OCI-LY3 (cell line): ENCODE measurements around the gene TTC9B.
A peak's percentile ranks its signal among the peaks of the same experiment; 100 is the strongest.

Experiments used
- H2AFZ ChIP-seq: fragments of 200-600, 300-600 bp; shearing (Covaris generic); 2 replicates; pipeline ENCODE4 v1.6.0; 2014; ENCODE audit warnings: antibody characterized with exemption, low read depth, low read length
- H3K27ac ChIP-seq: fragments of 200-600, 300-600 bp; sonication (generic); 2 replicates; pipeline ENCODE4 v1.5.1; 2014; ENCODE audit warnings: mild to moderate bottlenecking, low read length, moderate library complexity, mixed read lengths
- H3K27me3 ChIP-seq: fragments of 200-600, 300-600 bp; sonication (generic); 2 replicates; pipeline ENCODE4 v1.6.1; 2014; ENCODE audit warnings: low read depth, low read length, mixed read lengths
- H3K36me3 ChIP-seq: fragments of 200-600, 300-600 bp; sonication (generic); replicated peaks from 2 replicates; pipeline ENCODE3; 2014; ENCODE audit warnings: low read depth, low read length, mixed read lengths
- H3K4me1 ChIP-seq: fragments of 300-600, 200-600 bp; sonication (generic); 2 replicates; pipeline ENCODE4 v1.6.1; 2014; ENCODE audit warnings: low read length, mixed read lengths
- H3K4me2 ChIP-seq: fragments of 200-600, 300-600 bp; sonication (generic); 2 replicates; pipeline ENCODE4 v1.6.1; 2014; ENCODE audit warnings: low read length, mixed read lengths
- H3K4me3 ChIP-seq: fragments of 300-600, 200-600 bp; sonication (generic); 2 replicates; pipeline ENCODE4 v1.5.1; 2014; ENCODE audit warnings: antibody characterized with exemption, mild to moderate bottlenecking, low read length, moderate library complexity
- H3K79me2 ChIP-seq: fragments of 300-600, 200-600 bp; shearing (Covaris generic); 2 replicates; pipeline ENCODE4 v1.6.1; 2014; ENCODE audit warnings: mild to moderate bottlenecking, low read length, mixed read lengths
- H3K9ac ChIP-seq: fragments of 300-600, 200-600 bp; shearing (Covaris generic); 2 replicates; pipeline ENCODE4 v1.6.0; 2014; ENCODE audit warnings: mild to moderate bottlenecking, low read length, moderate library complexity
- H3K9me3 ChIP-seq: fragments of 200-600, 300-600 bp; shearing (Covaris generic); 2 replicates; pipeline ENCODE4 v1.6.1; 2014; ENCODE audit warnings: low read length, mixed read lengths; ENCODE audit not compliant: insufficient read depth
- H4K20me1 ChIP-seq: fragments of 200-600, 300-600 bp; sonication (generic); 2 replicates; pipeline ENCODE4 v1.6.1; 2016; ENCODE audit warnings: low read length, mixed read lengths; ENCODE audit not compliant: insufficient read depth
- CTCF ChIP-seq: fragments of 200-600, 300-600 bp; sonication (generic); IDR thresholded peaks from 2 replicates; pipeline ENCODE4 v1.5.1; 2014; ENCODE audit warnings: antibody characterized with exemption, low read length, low read depth
- EZH2phosphoT487 ChIP-seq: fragments of 200-600 bp; shearing (Covaris generic); IDR thresholded peaks from 2 replicates; pipeline ENCODE4 v1.6.1; 2018; ENCODE audit warnings: antibody characterized with exemption, mixed run types, low read depth

Gene TTC9B

DNA sequence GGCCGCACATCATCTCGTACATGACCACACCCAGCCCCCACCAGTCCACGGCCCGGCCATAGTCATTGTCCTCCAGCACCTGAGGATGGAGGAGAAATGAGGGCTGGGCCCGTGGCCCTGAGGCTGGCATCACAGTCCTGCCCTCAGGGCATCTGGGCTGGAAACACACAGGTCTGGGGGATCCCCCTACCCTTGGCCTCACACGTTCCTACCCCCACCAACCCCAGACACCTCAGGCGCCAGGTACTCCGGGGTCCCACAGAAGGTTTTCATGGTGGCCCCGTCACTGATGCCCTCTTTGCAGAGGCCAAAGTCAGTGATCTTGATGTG is 17.8 kb upstream of the TTC9B start:
- peaks cover 39% of the 10 kb centered on the region for H3K36me3 ChIP-seq
- TF ChIP-seq CTCF (no peak), EZH2phosphoT487 (no peak)
- H3K4me3 ChIP-seq = no peak overlapping the region
- no peak overlapping the region for H3K27ac ChIP-seq
- H3K4me1 ChIP-seq = no peaks in the 10 kb centered on the region
- H3K9ac ChIP-seq = no peak overlapping the region
- H4K20me1 ChIP-seq = no peaks in the 10 kb centered on the region
- H3K9me3 ChIP-seq = no peaks in the 10 kb centered on the region
- H3K4me2 ChIP-seq = no peak overlapping the region
- no peak overlapping the region for H2AFZ ChIP-seq
- H3K79me2 ChIP-seq = no peaks in the 10 kb centered on the region
- H3K27me3 ChIP-seq = no peaks in the 10 kb centered on the region

DNA sequence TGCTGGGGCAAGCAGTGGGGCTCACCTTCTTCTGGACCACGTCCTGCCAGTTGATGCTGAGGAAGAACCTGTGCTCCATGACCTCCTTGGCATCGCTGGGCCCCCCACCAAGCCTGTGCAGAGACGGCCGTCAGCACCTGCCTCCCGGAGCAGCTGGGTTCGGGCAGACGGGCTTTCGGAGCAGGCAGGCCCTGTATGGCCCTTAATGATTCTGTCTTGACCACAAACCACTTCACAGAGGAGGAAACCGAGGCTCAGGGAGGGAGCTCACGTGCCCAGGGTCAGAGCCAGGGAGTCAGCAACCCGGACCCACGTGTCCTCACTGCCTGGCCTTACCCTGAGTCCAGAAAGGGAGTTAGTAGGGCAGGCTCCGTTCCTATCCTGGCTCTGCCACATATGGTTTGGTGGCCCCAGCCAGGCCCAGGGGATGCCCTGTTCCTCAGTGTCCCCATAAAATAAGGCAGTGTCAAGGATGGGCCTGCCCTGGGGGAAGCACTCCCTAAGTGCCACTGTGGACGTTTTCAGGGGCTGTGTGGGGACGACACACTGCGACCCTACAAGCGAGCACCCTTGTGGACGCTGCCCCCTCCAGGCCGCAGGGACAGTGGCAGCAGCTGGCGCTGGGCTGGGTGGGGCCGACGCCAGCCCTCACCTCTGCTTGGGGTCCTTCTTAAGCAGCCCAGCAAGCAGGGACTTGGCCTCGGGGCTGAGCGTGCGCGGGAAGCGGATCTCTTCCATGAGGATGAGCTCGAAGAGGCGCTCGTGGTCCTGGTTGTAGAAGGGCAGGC is 17.2 kb upstream of the TTC9B start:
- no peak overlapping the region for H3K4me3 ChIP-seq
- no peaks in the 10 kb centered on the region for H4K20me1 ChIP-seq
- H3K9ac ChIP-seq = no peak overlapping the region
- H2AFZ ChIP-seq = no peak overlapping the region
- no peaks in the 10 kb centered on the region for H3K9me3 ChIP-seq
- no peak overlapping the region for H3K27ac ChIP-seq
- no peaks in the 10 kb centered on the region for H3K79me2 ChIP-seq
- no peaks in the 10 kb centered on the region for H3K27me3 ChIP-seq
- TF ChIP-seq EZH2phosphoT487 (no peak), CTCF (peak; percentile 23; the same call in 1 of the 2 replicates)
- no peak overlapping the region for H3K4me2 ChIP-seq
- peaks cover 38% of the 10 kb centered on the region for H3K36me3 ChIP-seq
- no peaks in the 10 kb centered on the region for H3K4me1 ChIP-seq

GRCh38 chr19:40234429-40235237 is 16.4 kb upstream of the TTC9B start:
- Histone ChIP-seq H3K27me3 (no peaks in the 10 kb centered on the region), H2AFZ (no peak overlapping the region), H3K79me2 (no peaks in the 10 kb centered on the region), H3K4me3 (no peak overlapping the region), H3K27ac (no peak overlapping the region), H3K4me2 (no peak overlapping the region), H3K9me3 (no peaks in the 10 kb centered on the region), H3K36me3 (peaks cover 31% of the 10 kb centered on the region), H3K9ac (no peak overlapping the region), H4K20me1 (no peaks in the 10 kb centered on the region), H3K4me1 (no peaks in the 10 kb centered on the region)
- TF ChIP-seq EZH2phosphoT487 = no peak
- TF ChIP-seq CTCF = no peak

- peaks cover 25% of the 10 kb centered on the region for H3K36me3 ChIP-seq
- H3K27me3 ChIP-seq = no peaks in the 10 kb centered on the region
- H3K4me3 ChIP-seq = no peak overlapping the region
- no peak for TF ChIP-seq CTCF
- no peak for TF ChIP-seq EZH2phosphoT487
- no peaks in the 10 kb centered on the region for H3K9me3 ChIP-seq
- no peak overlapping the region for H2AFZ ChIP-seq
- no peak overlapping the region for H3K4me2 ChIP-seq
- no peaks in the 10 kb centered on the region for H4K20me1 ChIP-seq
- H3K4me1 ChIP-seq = no peaks in the 10 kb centered on the region
- H3K79me2 ChIP-seq = no peaks in the 10 kb centered on the region
- H3K9ac ChIP-seq = no peak overlapping the region
- no peak overlapping the region for H3K27ac ChIP-seq
Measured at GRCh38 chr19:40233811-40234389, 15.7 kb upstream of the TTC9B start.
